ENCODE results near the gene BCAR3.

The BCAR3 gene

DNA sequence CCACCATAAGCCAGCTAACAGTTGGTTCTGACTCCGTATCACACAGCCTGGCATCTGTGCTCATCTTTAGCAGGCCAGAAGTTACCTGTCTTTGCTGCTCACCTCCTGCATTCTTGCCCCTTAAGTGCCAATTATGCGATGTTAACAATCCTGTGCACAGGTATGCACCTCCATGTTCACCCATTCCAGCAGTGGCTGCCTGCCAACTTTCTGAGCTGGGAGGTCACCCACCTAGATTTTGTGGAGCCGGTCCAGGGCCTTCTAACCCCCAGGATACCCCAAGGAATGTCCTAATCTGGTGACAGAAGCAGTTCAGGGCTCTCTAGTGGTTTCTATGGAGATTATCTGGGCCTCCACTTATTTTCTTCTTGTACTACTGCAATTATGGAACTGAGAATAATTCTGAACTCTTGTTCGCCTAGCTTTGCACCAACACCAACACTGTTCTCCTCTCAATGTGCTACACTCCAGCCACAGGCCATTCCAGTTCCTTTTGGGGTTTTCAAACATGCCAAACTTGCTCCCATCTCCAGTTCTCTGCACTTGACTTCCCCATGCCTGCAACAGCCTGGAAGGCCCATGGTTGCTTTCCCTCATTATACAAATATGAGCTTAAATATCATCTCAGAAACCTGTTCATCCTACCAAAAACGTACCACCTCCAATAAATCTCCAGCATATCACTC is 9.0 kb downstream of the BCAR3 start:
- TF ChIP-seq GATA2 (IDR thresholded peaks at IDR 0.05; ENCODE audit: low read depth, low read length) (no peak), GATA3 (IDR thresholded peaks at IDR 0.05; ENCODE audit: low read depth, low read length) (no peak)

- no peak for TF ChIP-seq GATA2 (IDR thresholded peaks at IDR 0.05; ENCODE audit: low read depth, low read length)
- no peak for TF ChIP-seq GATA3 (IDR thresholded peaks at IDR 0.05; ENCODE audit: low read depth, low read length)
These were observed 9.6 kb downstream of the BCAR3 start for GRCh38 chr1:93672069-93672468.

DNA sequence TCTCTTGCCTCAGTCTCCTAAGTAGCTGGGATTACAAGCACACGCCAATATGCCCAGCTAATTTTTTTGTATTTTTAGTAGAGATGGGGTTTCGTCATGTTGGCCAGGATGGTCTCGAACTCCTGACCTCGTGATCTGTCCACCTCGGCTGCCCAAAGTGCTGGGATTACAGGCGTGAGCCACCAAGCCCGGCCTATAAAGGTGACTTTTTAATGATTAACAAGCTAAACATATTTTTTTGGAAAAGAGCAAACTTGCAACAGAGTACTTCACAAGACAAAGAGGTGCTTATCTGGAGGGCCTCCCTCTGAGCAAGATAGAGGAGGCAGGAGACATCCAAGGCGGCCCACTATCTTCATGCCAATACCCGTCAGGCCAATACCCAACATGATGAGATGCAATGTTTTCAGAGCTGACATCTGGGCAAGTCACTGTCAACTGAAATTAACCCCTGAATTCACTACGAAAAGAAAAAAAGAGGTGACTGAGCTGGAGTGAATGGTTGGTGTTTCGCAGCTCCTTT is 10.5 kb downstream of the BCAR3 start:
- TF ChIP-seq GATA3 (IDR thresholded peaks at IDR 0.05; ENCODE audit: low read depth, low read length): no peak
- no peak for TF ChIP-seq GATA2 (IDR thresholded peaks at IDR 0.05; ENCODE audit: low read depth, low read length)

- TF ChIP-seq GATA3 (IDR thresholded peaks at IDR 0.05; ENCODE audit: low read depth, low read length): no peak
- TF ChIP-seq GATA2 (IDR thresholded peaks at IDR 0.05; ENCODE audit: low read depth, low read length): no peak
These were observed 11.5 kb downstream of the BCAR3 start for GRCh38 chr1:93670141-93670540.

- no peak for TF ChIP-seq GATA2 (IDR thresholded peaks at IDR 0.05; ENCODE audit: low read depth, low read length)
- no peak for TF ChIP-seq GATA3 (IDR thresholded peaks at IDR 0.05; ENCODE audit: low read depth, low read length)
These were observed 12.3 kb downstream of the BCAR3 start for GRCh38 chr1:93669369-93669768.

- TF ChIP-seq GATA3 (IDR thresholded peaks at IDR 0.05; ENCODE audit: low read depth, low read length) (no peak), GATA2 (IDR thresholded peaks at IDR 0.05; ENCODE audit: low read depth, low read length) (no peak)
These were observed 12.7 kb downstream of the BCAR3 start for GRCh38 chr1:93668951-93669350.

DNA sequence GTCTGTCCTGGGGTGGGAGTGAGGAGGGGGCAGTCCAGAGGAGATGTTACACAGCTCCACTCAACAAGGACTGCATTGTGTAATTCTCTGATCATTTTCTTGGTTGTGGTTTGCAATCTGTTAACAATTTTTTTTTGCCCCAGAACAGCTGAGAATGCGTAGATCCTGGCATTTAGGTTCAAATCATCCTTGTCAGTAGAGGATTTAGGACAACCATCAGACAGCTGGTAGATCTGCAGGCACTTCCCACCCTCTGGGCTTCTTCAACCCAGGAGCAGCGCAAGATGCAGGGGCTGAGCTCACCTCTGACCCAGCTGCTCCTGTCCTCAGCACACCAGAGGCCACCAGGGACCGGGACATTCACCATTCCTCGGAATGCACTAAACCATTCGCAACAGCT is 13.5 kb downstream of the BCAR3 start:
- TF ChIP-seq GATA2 (IDR thresholded peaks at IDR 0.05; ENCODE audit: low read depth, low read length) (no peak), GATA3 (IDR thresholded peaks at IDR 0.05; ENCODE audit: low read depth, low read length) (no peak)

- TF ChIP-seq GATA2 (IDR thresholded peaks at IDR 0.05; ENCODE audit: low read depth, low read length) (no peak), GATA3 (IDR thresholded peaks at IDR 0.05; ENCODE audit: low read depth, low read length) (no peak)
These were observed 14.0 kb downstream of the BCAR3 start for GRCh38 chr1:93667642-93668041.

GRCh38 chr1:93666613-93667384 is 14.8 kb downstream of the BCAR3 start:
- TF ChIP-seq GATA3 (IDR thresholded peaks at IDR 0.05; ENCODE audit: low read depth, low read length) (no peak), GATA2 (IDR thresholded peaks at IDR 0.05; ENCODE audit: low read depth, low read length) (no peak)

- TF ChIP-seq GATA2 (IDR thresholded peaks at IDR 0.05; ENCODE audit: low read depth, low read length) (0 out of 2 replicates have a peak, but pooled peaks have one; percentile 0), GATA3 (IDR thresholded peaks at IDR 0.05; ENCODE audit: low read depth, low read length) (no peak)
These were observed 16.6 kb downstream of the BCAR3 start for GRCh38 chr1:93665015-93665414.

- TF ChIP-seq GATA2 (IDR thresholded peaks at IDR 0.05; ENCODE audit: low read depth, low read length) (no peak), GATA3 (IDR thresholded peaks at IDR 0.05; ENCODE audit: low read depth, low read length) (no peak)
These were observed 18.4 kb downstream of the BCAR3 start for GRCh38 chr1:93663208-93663614.

DNA sequence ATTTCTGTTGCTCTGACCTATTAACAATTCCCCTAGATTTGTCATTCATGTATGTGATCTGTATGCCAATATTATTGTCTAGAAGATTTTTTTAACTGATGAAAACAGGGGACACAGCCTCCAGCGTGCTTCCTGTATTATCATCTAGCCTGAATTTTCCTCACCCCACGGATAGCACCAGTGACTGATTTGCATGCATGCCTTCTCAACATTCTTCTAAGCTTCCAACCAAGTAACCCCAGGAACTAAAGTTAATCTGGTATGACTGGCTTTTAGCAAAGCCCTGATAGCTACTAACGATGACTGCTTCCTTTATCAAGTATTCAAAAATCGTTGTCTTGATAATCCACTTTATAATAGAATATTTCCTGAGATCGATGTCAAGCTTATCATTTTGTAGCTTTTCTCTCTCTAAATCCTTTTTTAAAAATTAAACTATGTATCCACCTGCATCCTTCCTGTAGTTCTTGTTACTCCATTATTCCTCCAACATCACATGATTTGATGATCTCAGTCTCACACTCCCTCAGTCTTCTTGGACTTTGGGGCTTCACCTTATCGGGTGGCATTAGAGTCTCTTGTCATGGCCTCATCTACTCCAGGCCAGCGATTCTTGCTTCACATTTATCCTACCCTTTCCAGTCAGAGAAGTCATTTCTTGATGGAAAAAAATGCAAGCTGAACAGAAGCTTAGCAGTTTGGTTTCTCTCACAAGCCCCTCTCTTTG is 19.0 kb downstream of the BCAR3 start:
- no peak for TF ChIP-seq GATA3 (IDR thresholded peaks at IDR 0.05; ENCODE audit: low read depth, low read length)
- no peak for TF ChIP-seq GATA2 (IDR thresholded peaks at IDR 0.05; ENCODE audit: low read depth, low read length)

- TF ChIP-seq GATA2 (IDR thresholded peaks at IDR 0.05; ENCODE audit: low read depth, low read length): no peak
- no peak for TF ChIP-seq GATA3 (IDR thresholded peaks at IDR 0.05; ENCODE audit: low read depth, low read length)
These were observed 19.7 kb downstream of the BCAR3 start for GRCh38 chr1:93661829-93662474.

Data from SH-SY5Y (cell line).